ENCODE results near the gene MYO7B. TPM values are rescaled to one million over a fixed set of nuclear protein-coding genes. Genes with fewer than 3 reads are reported as not detected.

The MYO7B gene
- total RNA-seq: under 1 TPM; 0.37 to 0.41 TPM

DNA sequence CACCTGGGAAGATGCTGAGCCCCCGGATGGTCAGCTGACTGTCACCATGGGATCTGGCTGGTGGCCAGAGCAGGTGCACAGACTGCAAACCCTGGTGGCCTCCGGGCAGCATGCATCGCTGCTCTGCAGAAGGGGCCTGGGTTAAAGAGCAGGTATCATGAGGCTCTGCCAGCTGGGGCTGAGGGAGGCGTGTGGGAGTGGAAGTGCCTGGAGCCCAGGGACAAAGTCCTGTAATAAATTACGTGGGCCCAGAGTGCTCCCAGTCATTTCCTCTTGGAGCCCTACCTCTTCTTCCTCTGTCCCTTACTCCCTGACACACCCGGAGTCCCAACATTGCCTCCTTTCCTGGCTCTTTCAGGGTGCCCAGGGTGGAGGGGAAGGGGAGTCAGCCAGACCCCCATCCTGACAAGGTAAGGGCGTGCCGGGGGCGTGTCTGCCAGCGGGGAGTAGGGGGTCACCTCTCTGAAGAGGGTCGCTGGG is at the start of gene MYO7B:
MYO7B (plus strand) TSS at position 262 of the 480 bp plus-strand sequence. CDS start 24,040 bp downstream, outside the sequence.
- intact Hi-C loops (cut with micrococcal nuclease): no loop called here

DNA sequence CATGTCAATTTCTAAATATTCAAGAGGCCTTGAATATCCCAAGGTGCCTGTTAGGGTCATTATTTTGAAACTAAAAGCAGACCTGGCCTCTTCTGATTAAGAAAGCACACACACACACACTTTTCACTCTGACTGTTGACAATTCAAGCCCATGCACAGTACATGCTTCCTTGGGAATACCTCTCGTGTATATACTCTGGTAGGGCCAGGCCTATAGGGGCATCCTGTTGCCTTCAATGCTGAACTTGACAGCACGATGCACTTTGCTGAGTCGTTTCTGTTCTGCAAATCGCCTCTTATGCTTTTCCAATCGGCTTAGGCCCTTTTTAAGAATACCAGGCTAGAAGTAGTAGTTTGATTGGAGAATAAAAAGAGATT is 49.8 kb upstream of the MYO7B start:
- Mint-ChIP-seq H3K4me1 (ENCODE audit: low read depth) (peaks cover 25% of the 10 kb centered on the region), H3K9me3 (no peaks in the 10 kb centered on the region), H3K27ac (peak overlapping the region; percentile 28), H3K4me3 (no peak overlapping the region), H3K36me3 (ENCODE audit: low read depth) (peaks cover 40% of the 10 kb centered on the region), H3K27me3 (ENCODE audit: low read depth) (no peaks in the 10 kb centered on the region)
- intact Hi-C loops (cut with micrococcal nuclease): no loop called here
- CTCF ChIA-PET: no interaction called here
- no peak for DNase-seq

More for the DNA sequence above, at the start of gene MYO7B:
- Mint-ChIP-seq H3K4me3 (no peak within 1 kb of the TSS), H3K36me3 (ENCODE audit: low read depth) (no peaks in the 10 kb centered on the region), H3K9me3 (no peaks in the 10 kb centered on the region), H3K27ac (no peak within 1 kb of the TSS), H3K4me1 (ENCODE audit: low read depth) (no peaks in the 10 kb centered on the region), H3K27me3 (ENCODE audit: low read depth) (no peaks in the 10 kb centered on the region)
- no peak for DNase-seq
- CTCF ChIA-PET: no interaction called here

DNA sequence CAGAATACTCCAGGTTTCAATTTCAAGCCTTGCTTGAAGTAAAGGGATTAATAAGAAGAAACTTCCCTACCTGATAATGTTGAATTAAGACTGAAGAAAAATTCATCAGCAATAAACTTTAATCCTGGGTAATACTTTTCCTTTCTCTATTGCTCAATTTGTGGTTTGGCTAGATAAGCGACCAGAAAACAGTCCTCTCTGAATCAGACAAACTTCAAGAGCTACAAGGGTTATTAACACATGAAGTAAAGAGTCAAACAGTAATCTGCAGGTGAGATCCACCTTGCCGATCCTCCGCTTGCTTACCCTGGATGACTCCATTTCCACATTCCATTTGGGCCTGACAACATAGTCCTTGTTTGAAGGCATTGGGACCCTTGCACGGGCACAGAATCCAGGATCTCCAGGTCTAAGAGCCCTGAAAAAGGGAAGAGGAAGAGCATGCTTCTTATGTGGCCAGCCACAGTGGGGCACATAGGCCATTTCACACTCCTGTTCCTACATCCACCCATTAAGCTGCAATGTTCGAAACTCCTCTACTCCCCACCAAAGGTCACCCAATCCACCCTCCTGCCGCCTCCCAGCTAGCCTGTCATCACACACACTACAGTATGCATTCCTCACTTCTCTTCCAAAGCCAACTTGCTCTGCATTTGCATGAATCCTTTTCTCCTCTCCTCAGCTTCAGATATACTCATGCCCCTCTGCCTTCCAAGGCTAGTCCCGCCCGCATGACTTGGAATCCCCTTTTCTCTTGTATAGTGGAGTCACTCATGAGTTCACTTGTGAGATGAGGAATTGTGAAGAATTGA is 49.0 kb upstream of the MYO7B start:
- H3K9me3 Mint-ChIP-seq: no peaks in the 10 kb centered on the region
- DNase-seq: no peak
- CTCF ChIA-PET: interaction anchor here (0.7 kb wide), 1 partner anchor 414 kb away, joined by 6 read pairs; no protein-coding TSS in a partner anchor
- peaks cover 25% of the 10 kb centered on the region for H3K4me1 Mint-ChIP-seq (ENCODE audit: low read depth)
- H3K36me3 Mint-ChIP-seq (ENCODE audit: low read depth): peaks cover 45% of the 10 kb centered on the region
- peak overlapping the region; percentile 28 for H3K27ac Mint-ChIP-seq
- H3K4me3 Mint-ChIP-seq: no peak overlapping the region
- intact Hi-C loops (cut with micrococcal nuclease): no loop called here
- H3K27me3 Mint-ChIP-seq (ENCODE audit: low read depth): no peaks in the 10 kb centered on the region

DNA sequence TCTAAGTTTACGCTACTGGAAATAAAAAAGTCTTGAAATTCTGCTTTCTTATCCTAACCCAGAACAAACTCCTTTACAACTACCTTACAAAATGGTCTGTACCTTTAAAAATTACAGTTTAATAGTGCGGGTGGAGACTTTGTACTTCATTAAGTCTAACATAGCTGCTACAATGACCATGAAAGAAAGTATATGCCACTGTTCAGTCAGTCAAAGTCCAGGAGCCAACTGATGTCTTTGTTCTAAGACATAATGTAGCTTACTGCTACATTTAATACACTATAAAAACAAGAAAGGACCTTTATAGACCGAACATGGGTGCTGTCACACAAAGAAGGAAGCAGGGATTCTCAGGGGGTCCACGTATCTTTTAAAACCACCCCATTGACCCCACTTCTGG is 45.2 kb upstream of the MYO7B start:
- no peak overlapping the region for H3K27ac Mint-ChIP-seq
- H3K9me3 Mint-ChIP-seq: no peaks in the 10 kb centered on the region
- H3K4me3 Mint-ChIP-seq: no peak overlapping the region
- DNase-seq: no peak
- H3K36me3 Mint-ChIP-seq (ENCODE audit: low read depth): peaks cover 45% of the 10 kb centered on the region
- no peaks in the 10 kb centered on the region for H3K27me3 Mint-ChIP-seq (ENCODE audit: low read depth)
- intact Hi-C loops (cut with micrococcal nuclease): no loop called here
- CTCF ChIA-PET: interaction anchor here (1.3 kb wide), 1 partner anchor 11 kb away, joined by 4 read pairs; no protein-coding TSS in a partner anchor
- H3K4me1 Mint-ChIP-seq (ENCODE audit: low read depth): peaks cover 26% of the 10 kb centered on the region

DNA sequence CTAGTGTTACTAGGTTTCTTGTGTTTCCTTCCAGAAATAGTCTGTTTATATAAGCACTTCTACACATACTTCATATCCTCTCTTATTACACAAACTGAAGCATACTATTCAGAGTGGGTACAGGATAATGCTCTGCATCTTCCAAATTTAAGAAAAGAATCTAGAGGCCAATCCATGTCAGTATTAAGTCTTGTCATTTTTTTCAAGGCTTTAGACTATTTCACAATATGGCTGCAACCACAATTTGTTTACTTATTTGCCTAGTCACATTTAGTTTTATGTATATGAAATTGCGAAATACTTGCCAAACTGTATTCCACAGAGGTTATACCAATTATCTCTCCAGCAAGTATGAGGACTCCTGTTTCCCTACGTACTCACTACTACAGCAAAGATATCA is 37.1 kb upstream of the MYO7B start:
- Mint-ChIP-seq H3K27ac (no peak overlapping the region), H3K4me3 (no peak overlapping the region), H3K4me1 (ENCODE audit: low read depth) (peaks cover 12% of the 10 kb centered on the region), H3K27me3 (ENCODE audit: low read depth) (no peaks in the 10 kb centered on the region), H3K9me3 (no peaks in the 10 kb centered on the region), H3K36me3 (ENCODE audit: low read depth) (peaks cover 43% of the 10 kb centered on the region)
- DNase-seq: no peak
- CTCF ChIA-PET: no interaction called here
- intact Hi-C loops (cut with micrococcal nuclease): no loop called here

DNA sequence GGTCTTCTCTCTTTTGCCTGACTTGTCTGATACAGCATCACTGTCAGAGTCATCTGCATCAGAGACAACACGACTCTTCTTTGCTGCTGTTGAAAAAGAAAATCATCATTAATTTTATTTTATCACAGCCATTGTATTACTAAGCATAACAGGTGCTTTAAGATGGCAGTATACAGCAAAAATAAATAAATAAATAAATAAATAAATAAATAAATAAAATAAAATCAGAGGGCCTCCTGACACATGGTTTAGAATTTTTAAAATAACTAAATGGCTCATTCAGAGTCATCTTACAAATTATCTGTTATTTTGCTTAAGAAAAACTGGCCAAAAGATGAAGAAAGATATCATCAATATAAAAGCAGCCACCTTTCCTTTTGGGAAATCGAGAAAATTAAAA is 32.0 kb upstream of the MYO7B start:
- no peaks in the 10 kb centered on the region for H3K27me3 Mint-ChIP-seq (ENCODE audit: low read depth)
- H3K27ac Mint-ChIP-seq: peak overlapping the region; percentile 12
- H3K36me3 Mint-ChIP-seq (ENCODE audit: low read depth): peaks cover 48% of the 10 kb centered on the region
- no peaks in the 10 kb centered on the region for H3K9me3 Mint-ChIP-seq
- CTCF ChIA-PET: no interaction called here
- H3K4me1 Mint-ChIP-seq (ENCODE audit: low read depth): peaks cover 10% of the 10 kb centered on the region
- intact Hi-C loops (cut with micrococcal nuclease): no loop called here
- DNase-seq: no peak
- H3K4me3 Mint-ChIP-seq: no peak overlapping the region

DNA sequence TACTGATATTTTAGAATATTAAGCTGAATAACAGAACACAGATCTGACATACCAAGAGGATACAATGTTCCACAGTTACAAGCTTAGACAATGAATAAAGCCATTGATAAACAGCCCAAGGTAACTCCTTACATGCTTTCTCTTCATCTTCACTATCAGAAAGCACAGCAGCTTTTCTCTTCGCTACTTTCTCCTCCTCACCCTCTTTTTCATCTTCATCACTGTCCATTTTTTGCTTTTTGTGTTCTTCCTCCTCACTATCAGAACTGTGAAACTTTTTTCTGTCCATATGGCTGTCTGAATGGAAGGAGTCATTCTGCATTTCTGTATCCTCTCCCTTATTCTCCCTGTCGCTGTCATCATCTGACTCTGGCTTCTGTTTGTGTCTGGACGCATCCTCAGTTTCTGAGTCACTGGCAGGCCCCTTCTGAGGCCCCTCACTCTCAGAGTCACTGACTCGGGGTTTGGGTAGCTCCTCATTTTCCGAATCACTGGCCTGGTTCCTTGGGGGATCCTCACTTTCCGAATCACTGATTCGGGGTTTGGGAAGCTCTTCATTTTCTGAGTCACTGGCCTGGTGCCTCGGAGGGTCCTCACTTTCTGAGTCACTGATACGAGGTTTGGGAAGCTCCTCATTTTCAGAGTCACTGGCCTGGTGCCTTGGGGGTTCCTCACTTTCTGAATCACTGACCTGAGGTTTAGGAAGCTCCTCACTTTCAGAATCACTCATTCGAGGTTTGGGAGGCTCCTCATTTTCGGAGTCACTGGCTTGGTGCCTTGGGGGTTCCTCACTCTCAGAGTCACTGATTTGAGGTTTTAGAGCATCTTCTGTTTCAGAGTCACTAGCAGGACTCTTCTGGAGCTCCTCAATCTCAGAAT is 30.7 kb upstream of the MYO7B start:
- Mint-ChIP-seq H3K9me3 (no peaks in the 10 kb centered on the region), H3K27ac (no peak overlapping the region), H3K27me3 (ENCODE audit: low read depth) (no peaks in the 10 kb centered on the region), H3K4me1 (ENCODE audit: low read depth) (peaks cover 20% of the 10 kb centered on the region), H3K36me3 (ENCODE audit: low read depth) (peaks cover 49% of the 10 kb centered on the region), H3K4me3 (no peak overlapping the region)
- CTCF ChIA-PET: interaction anchor here (0.6 kb wide), 1 partner anchor 89 kb away, joined by 4 read pairs; no protein-coding TSS in a partner anchor
- no peak for DNase-seq
- intact Hi-C loops (cut with micrococcal nuclease): no loop called here

DNA sequence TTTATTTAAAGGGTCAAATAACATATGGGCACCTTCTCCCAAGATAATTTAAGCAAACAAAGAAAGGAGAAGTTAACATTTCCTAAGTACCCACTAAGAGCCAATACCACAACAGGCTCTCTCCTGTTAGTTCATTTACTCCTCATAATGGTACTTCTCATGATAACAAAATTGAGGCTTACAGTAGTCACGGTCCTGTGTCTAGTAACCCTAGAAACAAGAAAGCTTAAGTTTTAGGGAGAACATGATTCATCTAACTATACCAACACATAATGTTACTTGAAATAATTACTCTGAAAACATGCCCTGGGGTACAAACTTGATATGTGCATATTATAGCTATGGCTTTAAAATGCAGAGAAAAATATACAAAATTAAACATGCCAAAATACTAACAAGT is 29.0 kb upstream of the MYO7B start:
- intact Hi-C loops (cut with micrococcal nuclease): no loop called here

DNA sequence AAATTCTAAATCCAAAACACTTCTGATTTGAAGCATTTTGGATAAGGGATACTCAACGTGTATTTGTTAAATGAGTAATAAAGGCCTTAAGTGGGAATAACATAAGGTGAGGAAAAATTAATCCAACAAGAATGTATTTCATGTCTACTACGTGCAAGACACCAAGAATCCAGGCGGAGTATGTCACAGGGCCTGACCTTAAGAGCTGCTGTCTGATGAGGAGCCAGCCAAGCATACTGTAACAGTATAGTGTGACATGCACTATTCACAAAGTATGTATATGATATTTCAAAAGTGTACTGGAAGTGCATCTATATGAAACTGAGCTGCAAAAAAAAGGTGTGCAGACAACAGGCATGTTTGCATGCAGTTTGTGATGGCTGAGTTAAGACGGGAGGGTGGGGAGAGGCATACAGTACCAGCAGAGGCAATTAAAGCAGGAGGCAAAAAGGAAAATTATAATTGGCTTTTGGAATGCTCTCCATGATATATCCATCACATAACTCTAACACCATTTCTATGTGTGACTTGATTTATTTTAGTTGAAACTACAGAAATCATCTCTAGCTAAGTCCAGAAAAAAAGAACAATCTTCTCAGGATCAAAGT is 27.4 kb upstream of the MYO7B start:
- Mint-ChIP-seq H3K27me3 (ENCODE audit: low read depth) (no peaks in the 10 kb centered on the region), H3K27ac (peak overlapping the region; percentile 50), H3K9me3 (no peaks in the 10 kb centered on the region), H3K4me3 (no peak overlapping the region), H3K4me1 (ENCODE audit: low read depth) (peaks cover 52% of the 10 kb centered on the region), H3K36me3 (ENCODE audit: low read depth) (peaks cover 28% of the 10 kb centered on the region)
- CTCF ChIA-PET: no interaction called here
- intact Hi-C loops (cut with micrococcal nuclease): no loop called here
- no peak for DNase-seq

More for the DNA sequence above, 29.0 kb upstream of the MYO7B start:
- CTCF ChIA-PET: no interaction called here
- peaks cover 42% of the 10 kb centered on the region for H3K36me3 Mint-ChIP-seq (ENCODE audit: low read depth)
- H3K4me3 Mint-ChIP-seq: no peak overlapping the region
- no peaks in the 10 kb centered on the region for H3K9me3 Mint-ChIP-seq
- H3K4me1 Mint-ChIP-seq (ENCODE audit: low read depth): peaks cover 36% of the 10 kb centered on the region
- no peak overlapping the region for H3K27ac Mint-ChIP-seq
- no peak for DNase-seq
- no peaks in the 10 kb centered on the region for H3K27me3 Mint-ChIP-seq (ENCODE audit: low read depth)

DNA sequence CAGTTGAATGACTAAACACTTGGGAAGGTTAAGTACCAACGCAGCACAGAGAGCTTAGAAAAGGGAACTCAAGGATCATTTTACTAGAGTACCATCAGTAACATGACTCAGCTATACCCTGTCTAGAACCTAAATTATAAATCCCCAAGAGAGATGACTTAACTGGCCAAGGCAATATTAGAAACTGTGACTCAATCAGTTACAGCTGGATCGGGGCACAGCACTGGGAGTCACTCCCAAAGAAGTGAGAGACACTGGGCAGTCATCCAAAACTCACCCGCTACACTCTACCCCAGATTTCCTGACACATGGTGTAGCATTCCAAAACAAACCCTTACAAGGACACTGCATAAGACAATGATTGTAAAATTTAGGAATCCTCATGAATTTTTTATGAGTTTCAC is 26.9 kb upstream of the MYO7B start:
- CTCF ChIA-PET: no interaction called here
- Mint-ChIP-seq H3K9me3 (no peaks in the 10 kb centered on the region), H3K4me1 (ENCODE audit: low read depth) (peaks cover 52% of the 10 kb centered on the region), H3K27me3 (ENCODE audit: low read depth) (no peaks in the 10 kb centered on the region), H3K36me3 (ENCODE audit: low read depth) (peaks cover 26% of the 10 kb centered on the region), H3K4me3 (no peak overlapping the region), H3K27ac (peak overlapping the region; percentile 50)
- DNase-seq: no peak
- intact Hi-C loops (cut with micrococcal nuclease): no loop called here

DNA sequence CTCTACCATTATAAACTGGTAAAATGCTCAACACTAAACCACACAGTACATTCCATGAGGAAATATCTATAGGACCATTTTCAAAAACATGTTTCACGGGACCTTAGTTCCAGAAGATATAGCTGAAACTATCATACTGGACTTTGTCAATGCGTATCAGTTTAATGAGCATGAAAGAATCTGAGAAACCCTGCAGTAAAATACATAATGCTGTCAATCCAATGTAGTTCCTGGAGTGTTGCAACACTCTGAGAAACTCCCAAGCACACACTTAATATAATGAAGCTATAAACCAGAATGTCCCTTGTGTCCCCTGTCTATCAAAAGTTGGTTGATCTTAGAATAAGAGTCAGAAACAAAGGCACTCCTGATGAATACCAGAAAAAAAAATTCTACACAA is 25.4 kb upstream of the MYO7B start:
- Mint-ChIP-seq H3K36me3 (ENCODE audit: low read depth) (peaks cover 23% of the 10 kb centered on the region), H3K27me3 (ENCODE audit: low read depth) (no peaks in the 10 kb centered on the region), H3K4me1 (ENCODE audit: low read depth) (peaks cover 65% of the 10 kb centered on the region), H3K27ac (no peak overlapping the region), H3K4me3 (no peak overlapping the region), H3K9me3 (no peaks in the 10 kb centered on the region)
- no peak for DNase-seq
- CTCF ChIA-PET: interaction anchor here (0.6 kb wide), 1 partner anchor 164 kb away, joined by 3 read pairs; no protein-coding TSS in a partner anchor
- intact Hi-C loops (cut with micrococcal nuclease): no loop called here

DNA sequence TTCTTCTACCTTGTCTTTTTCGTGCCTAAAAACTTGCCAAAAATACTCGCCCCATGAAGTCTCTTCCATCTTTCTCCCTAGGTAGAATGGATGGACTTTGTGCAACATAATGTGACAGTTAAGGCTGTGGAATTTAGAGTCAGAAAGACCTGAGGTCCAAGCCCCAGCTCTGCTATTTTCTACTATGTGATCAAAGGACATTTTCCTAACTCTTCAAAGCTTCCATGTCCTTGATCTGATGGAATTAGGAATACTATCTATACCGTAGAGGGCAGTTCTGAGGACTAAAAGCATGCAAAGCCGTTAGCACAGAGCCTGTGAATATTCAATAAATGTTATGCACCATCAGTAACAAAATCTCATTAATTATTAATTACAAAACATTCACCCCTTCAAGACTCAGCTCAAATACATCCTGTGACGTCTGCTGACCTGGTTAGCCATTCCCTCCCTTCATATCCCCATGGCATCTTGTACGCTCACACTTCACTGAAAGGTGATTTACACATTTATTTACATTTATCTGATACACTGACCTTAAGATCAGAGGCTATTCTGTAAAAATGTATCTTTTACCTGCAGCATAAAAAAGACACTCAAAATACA is 24.3 kb upstream of the MYO7B start:
- CTCF ChIA-PET: no interaction called here
- no peak for DNase-seq
- Mint-ChIP-seq H3K4me3 (no peak overlapping the region), H3K27me3 (ENCODE audit: low read depth) (no peaks in the 10 kb centered on the region), H3K4me1 (ENCODE audit: low read depth) (peaks cover 76% of the 10 kb centered on the region), H3K36me3 (ENCODE audit: low read depth) (peaks cover 21% of the 10 kb centered on the region), H3K27ac (no peak overlapping the region), H3K9me3 (no peaks in the 10 kb centered on the region)
- intact Hi-C loops (cut with micrococcal nuclease): no loop called here
